PFSK-1 (cell line): Measurements from ENCODE around the gene CRY2.

Source experiments
- FOXP2 ChIP-seq: optimal IDR thresholded peaks from 2 replicates; pipeline ENCODE3; 2011; ENCODE audit warnings: borderline replicate concordance, control low read depth, inconsistent platforms; ENCODE audit not compliant: insufficient read depth; ENCODE audit errors: extremely low read length, extremely low read depth
- POLR2AphosphoS5 ChIP-seq: IDR thresholded peaks from 2 replicates; pipeline ENCODE4 v1.6.1; 2012; ENCODE audit warnings: low read depth, mild to moderate bottlenecking, control low read depth, low read length, moderate library complexity
- SIN3A ChIP-seq: IDR thresholded peaks from 2 replicates; pipeline ENCODE4 v1.6.1; 2012; ENCODE audit warnings: mild to moderate bottlenecking, low read length, moderate library complexity, borderline replicate concordance; ENCODE audit not compliant: insufficient read depth
- TAF1 ChIP-seq: IDR thresholded peaks from 2 replicates; pipeline ENCODE4 v1.6.1; 2012; ENCODE audit warnings: low read length, control low read depth, borderline replicate concordance; ENCODE audit not compliant: insufficient read depth
- TF ChIP-seq, protein P1 (sequence below), 2 experiments: IDR thresholded peaks; 2 replicates each; pipeline versions ENCODE4 v1.6.1 to v1.8.0; 2011 to 2012; ENCODE audit warnings: low read depth in 2 of 2, low read length in 2 of 2, control low read depth in 1 of 2, inconsistent platforms in 1 of 2, mild to moderate bottlenecking in 1 of 2, moderate library complexity in 1 of 2; ENCODE audit not compliant: insufficient read depth in 1 of 2

The CRY2 gene

DNA sequence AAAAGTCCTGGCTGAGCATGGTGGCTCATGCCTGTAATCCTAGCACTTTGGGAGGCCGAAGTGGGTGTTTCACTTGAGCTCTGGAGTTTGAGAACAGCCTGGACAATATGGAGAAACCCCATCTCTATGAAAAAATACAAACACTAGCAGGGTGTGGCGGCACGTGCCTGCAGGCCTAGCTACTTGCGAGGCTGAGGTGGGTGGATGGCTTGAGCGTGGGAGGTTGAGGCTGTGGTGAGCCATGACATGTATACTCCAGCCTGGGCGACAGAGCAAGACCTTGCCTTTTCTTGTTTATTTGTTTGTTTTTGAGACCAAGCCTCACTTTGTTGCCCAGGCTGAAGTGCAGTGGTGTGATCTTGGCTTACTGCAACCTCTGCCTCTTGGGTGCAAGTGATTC lies 8.1 kb upstream of the CRY2 start:
- TF ChIP-seq SIN3A (no peak), POLR2AphosphoS5 (no peak), FOXP2 (no peak)

DNA sequence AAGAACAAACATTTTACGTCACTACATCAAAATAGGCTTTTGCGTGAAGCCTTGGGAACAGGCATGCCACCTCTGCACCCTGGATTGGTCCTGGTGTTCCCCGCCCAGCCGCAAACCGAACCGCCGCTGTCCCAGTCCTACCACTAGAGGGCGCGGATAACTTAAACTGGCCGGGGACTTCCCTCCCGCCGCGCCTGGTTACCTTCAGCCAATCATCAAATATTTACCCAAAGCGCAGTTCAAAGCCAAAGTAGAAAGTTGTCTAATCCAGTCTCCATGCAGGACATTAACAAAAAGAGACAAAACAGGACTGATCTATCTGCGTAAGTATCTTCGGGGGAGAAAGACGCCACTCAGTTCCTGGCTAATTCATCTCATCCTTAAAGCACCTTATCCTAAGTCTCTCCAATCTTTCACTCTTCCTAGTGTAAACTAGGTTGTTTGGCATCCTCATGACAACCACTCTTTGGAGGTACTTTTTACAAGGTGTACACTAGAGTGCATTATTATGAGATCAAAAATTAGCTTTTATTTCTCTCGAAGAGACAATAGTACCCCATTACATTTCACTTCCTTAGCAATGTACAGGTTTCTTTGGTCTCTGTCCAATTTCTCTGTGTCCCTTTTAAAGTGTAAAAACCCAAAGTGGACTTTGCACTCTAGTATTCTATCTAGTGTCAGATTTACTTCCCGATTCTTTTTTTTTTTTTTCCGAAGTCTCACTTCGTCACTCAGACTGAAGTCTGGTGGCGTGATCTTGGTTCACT lies 3.9 kb upstream of the CRY2 start:
- TF ChIP-seq, protein P1, sequence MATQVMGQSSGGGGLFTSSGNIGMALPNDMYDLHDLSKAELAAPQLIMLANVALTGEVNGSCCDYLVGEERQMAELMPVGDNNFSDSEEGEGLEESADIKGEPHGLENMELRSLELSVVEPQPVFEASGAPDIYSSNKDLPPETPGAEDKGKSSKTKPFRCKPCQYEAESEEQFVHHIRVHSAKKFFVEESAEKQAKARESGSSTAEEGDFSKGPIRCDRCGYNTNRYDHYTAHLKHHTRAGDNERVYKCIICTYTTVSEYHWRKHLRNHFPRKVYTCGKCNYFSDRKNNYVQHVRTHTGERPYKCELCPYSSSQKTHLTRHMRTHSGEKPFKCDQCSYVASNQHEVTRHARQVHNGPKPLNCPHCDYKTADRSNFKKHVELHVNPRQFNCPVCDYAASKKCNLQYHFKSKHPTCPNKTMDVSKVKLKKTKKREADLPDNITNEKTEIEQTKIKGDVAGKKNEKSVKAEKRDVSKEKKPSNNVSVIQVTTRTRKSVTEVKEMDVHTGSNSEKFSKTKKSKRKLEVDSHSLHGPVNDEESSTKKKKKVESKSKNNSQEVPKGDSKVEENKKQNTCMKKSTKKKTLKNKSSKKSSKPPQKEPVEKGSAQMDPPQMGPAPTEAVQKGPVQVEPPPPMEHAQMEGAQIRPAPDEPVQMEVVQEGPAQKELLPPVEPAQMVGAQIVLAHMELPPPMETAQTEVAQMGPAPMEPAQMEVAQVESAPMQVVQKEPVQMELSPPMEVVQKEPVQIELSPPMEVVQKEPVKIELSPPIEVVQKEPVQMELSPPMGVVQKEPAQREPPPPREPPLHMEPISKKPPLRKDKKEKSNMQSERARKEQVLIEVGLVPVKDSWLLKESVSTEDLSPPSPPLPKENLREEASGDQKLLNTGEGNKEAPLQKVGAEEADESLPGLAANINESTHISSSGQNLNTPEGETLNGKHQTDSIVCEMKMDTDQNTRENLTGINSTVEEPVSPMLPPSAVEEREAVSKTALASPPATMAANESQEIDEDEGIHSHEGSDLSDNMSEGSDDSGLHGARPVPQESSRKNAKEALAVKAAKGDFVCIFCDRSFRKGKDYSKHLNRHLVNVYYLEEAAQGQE (IDR thresholded peaks at IDR 0.05; ENCODE audit: insufficient read depth in 1 of 2, low read depth in 2 of 2, low read length in 2 of 2), result no peak
- TF ChIP-seq TAF1 (no peak), FOXP2 (peak; percentile 35), POLR2AphosphoS5 (no peak)

DNA sequence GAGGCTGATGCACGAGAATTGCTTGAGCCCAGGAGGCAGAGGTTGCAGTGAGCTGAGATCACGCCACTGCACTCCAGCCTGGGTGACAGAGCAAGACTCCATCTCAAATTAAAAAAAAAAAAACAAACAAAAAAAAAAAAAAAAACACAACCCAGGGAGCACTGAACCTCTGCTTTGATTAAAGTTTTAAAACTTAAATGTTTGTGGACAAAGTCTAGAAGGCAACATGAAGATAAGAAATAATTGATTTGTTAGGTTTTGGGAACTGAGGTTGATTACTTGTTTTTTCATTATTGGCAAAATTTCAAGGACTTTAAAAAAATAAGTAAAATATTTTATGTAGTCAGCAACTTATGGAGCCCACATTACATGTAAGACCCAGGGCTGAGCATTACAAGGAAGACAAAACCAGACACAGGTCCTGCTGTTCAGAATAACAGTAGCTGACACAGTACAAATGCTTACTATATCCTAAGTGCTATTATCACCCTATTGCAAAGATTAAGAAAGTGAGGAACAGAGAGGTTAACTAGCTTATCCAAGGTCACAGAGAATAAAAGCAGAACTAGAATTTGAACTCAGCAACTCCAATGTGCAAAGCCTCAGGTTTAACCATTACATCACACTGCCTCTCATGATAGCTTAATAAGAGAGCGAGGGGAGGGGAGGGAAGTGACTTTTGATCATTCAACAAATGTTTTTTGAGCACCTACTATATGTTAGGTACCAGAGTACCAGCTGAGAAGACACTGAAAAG lies 2.3 kb upstream of the CRY2 start:
- TF ChIP-seq TAF1 (no peak), SIN3A (no peak), FOXP2 (no peak), POLR2AphosphoS5 (no peak)
- TF ChIP-seq, protein P1 (IDR thresholded peaks at IDR 0.05; ENCODE audit: insufficient read depth in 1 of 2, low read depth in 2 of 2, low read length in 2 of 2), result no peak

DNA sequence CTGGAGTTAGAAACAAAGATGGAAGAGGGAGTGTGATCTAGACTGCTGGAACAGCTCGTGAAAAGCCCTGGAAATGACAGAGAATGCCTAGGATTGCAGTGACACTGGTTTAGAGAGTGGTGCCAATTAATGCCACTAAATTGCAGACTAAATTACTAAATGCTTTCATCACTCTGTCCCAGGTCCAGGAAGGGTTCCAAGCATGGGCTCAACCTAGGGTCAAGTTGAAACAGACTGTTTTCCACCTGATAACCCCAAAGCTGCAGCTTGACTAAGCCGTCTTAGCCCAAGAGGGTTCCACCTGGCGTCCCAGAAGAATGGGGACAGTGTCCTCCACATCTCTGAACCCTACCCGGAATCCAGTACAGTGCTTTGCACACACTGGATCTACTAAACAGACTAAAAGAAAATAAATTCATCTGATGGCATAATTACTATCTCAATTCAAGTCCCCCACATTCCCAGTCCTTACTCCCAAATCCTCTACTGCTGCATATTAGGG lies 1.1 kb upstream of the CRY2 start:
- TF ChIP-seq TAF1 (no peak), POLR2AphosphoS5 (no peak), FOXP2 (no peak), SIN3A (no peak)
- TF ChIP-seq, protein P1 (IDR thresholded peaks at IDR 0.05; ENCODE audit: insufficient read depth in 1 of 2, low read depth in 2 of 2, low read length in 2 of 2), result no peak

DNA sequence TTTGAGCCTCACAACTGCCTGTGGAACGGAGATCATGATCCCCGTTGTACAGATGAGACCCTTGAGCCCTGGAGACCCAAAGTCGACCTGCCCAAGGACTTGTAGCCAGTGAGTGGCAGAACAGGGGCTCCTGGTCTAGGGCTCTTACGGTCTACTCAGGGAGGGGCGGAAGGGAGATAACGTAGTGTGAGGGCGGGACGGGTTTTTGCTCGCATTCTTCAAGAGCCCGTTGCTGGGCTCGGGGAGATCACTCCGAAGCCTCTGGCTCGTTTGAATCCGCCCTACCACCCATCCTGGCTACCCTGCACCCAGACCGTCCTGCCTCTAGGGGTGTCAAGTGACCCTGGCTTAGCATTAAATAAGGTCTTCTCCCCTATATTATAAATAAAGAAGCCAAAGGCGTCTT lies 639 bp downstream of the CRY2 start:
- TF ChIP-seq FOXP2 (no peak), TAF1 (no peak), SIN3A (no peak), POLR2AphosphoS5 (no peak)
- TF ChIP-seq, protein P1 (IDR thresholded peaks at IDR 0.05; ENCODE audit: insufficient read depth in 1 of 2, low read depth in 2 of 2, low read length in 2 of 2), result no peak
